ENCODE results near the gene FOXE1.

Gene FOXE1

GRCh38 chr9:97853056-97853843 lies at the start of gene FOXE1:
TSS of gene FOXE1 (plus strand) at chr9:97853226. CDS start at chr9:97853915, 689 bp downstream.
- DNase-seq = no peak

GRCh38 chr9:97804059-97804365 lies 49.0 kb upstream of the FOXE1 start:
- no peak for DNase-seq

GRCh38 chr9:97806721-97807120 lies 46.3 kb upstream of the FOXE1 start:
- no peak for DNase-seq

- DNase-seq = no peak
Measured at GRCh38 chr9:97807681-97808080, 45.3 kb upstream of the FOXE1 start.

GRCh38 chr9:97808415-97808814 lies 44.6 kb upstream of the FOXE1 start:
- no peak for DNase-seq

GRCh38 chr9:97808972-97809371 lies 44.1 kb upstream of the FOXE1 start:
- DNase-seq = no peak

- no peak for DNase-seq
Measured at GRCh38 chr9:97809666-97810344, 43.2 kb upstream of the FOXE1 start.

GRCh38 chr9:97811533-97812246 lies 41.3 kb upstream of the FOXE1 start:
- no peak for DNase-seq

- DNase-seq = no peak
Measured at GRCh38 chr9:97812247-97812543, 40.8 kb upstream of the FOXE1 start.

GRCh38 chr9:97813072-97813471 lies 40.0 kb upstream of the FOXE1 start:
- DNase-seq = no peak

GRCh38 chr9:97819735-97820134 lies 33.3 kb upstream of the FOXE1 start:
- no peak for DNase-seq

- no peak for DNase-seq
Measured at GRCh38 chr9:97820373-97820772, 32.7 kb upstream of the FOXE1 start.

GRCh38 chr9:97830884-97831829 lies 21.9 kb upstream of the FOXE1 start:
- DNase-seq = no peak

- no peak for DNase-seq
Measured at GRCh38 chr9:97831843-97832636, 21.0 kb upstream of the FOXE1 start.

GRCh38 chr9:97840521-97840920 lies 12.5 kb upstream of the FOXE1 start:
- DNase-seq = no peak

GRCh38 chr9:97842960-97843359 lies 10.1 kb upstream of the FOXE1 start:
- DNase-seq = no peak

- DNase-seq = no peak
Measured at GRCh38 chr9:97845130-97845529, 7.9 kb upstream of the FOXE1 start.

GRCh38 chr9:97845763-97846162 lies 7.3 kb upstream of the FOXE1 start:
- DNase-seq = no peak

GRCh38 chr9:97846347-97846746 lies 6.7 kb upstream of the FOXE1 start:
- no peak for DNase-seq

- no peak for DNase-seq
Measured at GRCh38 chr9:97847474-97848214, 5.4 kb upstream of the FOXE1 start.

GRCh38 chr9:97848215-97848479 lies 4.9 kb upstream of the FOXE1 start:
- DNase-seq = no peak

All from hippocampal formation (tissue), 2 donors.